Endothelial cell of umbilical vein (primary cell): ENCODE measurements around the gene MOB1B. TPM values are rescaled to one million over a fixed set of nuclear protein-coding genes. Genes with fewer than 3 reads are reported as not detected.

ENCODE experiments used
- BruUV-seq: library from RNA; stranded (reverse); fragments of 400-500 nt; replicated peaks from 2 replicates; lab custom pipeline; 2021; lab: Mats Ljungman, UMichigan
- CTCF ChIA-PET: fragments of 300-600, 350-600 bp; sonication (Branson Sonifier 250); formaldehyde crosslinking; loops from one replicate; lab custom pipeline; 2021; ENCODE audit warnings: antibody characterized with exemption, inconsistent platforms; lab: Charles Lee
- POLR2A ChIA-PET: fragments of 300-600, 350-600 bp; sonication (Branson Sonifier 250); formaldehyde crosslinking; loops from one replicate; lab custom pipeline; 2021; ENCODE audit warnings: antibody characterized with exemption, inconsistent platforms; lab: Charles Lee
- DNase-seq: peaks from one replicate; pipeline ENCODE4 v3.0.0-alpha.2; 2011; ENCODE audit warnings: low read depth, low spot score
- FAIRE-seq: peaks from 2 replicates; lab custom pipeline; 2011; peaks lifted over from hg19 to GRCh38; lab: Jason Lieb, UNC
- H2AFZ ChIP-seq: 2 replicates; pipeline ENCODE4 v1.6.0; 2012; ENCODE audit warnings: low read depth, low read length, control low read depth, inconsistent platforms
- H3K27ac ChIP-seq: 2 replicates; pipeline ENCODE4 v1.5.1; 2011; ENCODE audit warnings: low read depth, mild to moderate bottlenecking, control low read depth, low read length, moderate library complexity; ENCODE audit not compliant: insufficient read depth
- H3K27me3 ChIP-seq, 2 experiments: 2 replicates each; pipeline versions ENCODE4 v1.6.0 to v1.6.1; 2011; ENCODE audit warnings: low read length in 2 of 2, mixed read lengths in 1 of 2; ENCODE audit not compliant: control insufficient read depth in 2 of 2, insufficient read depth in 2 of 2
- H3K36me3 ChIP-seq, 2 experiments: 2 replicates in 1 of 2; 3 replicates in 1 of 2; pipeline ENCODE4 v1.5.1; 2011; ENCODE audit warnings: low read length in 2 of 2, mild to moderate bottlenecking in 1 of 2, moderate library complexity in 1 of 2; ENCODE audit not compliant: control insufficient read depth in 2 of 2, insufficient read depth in 2 of 2; ENCODE audit errors: extremely low read depth in 1 of 2
- H3K4me1 ChIP-seq: 3 replicates; pipeline ENCODE4 v1.5.1; 2011; ENCODE audit warnings: mild to moderate bottlenecking, low read length; ENCODE audit not compliant: control insufficient read depth, insufficient read depth; ENCODE audit errors: extremely low read depth
- H3K4me2 ChIP-seq: 2 replicates; pipeline ENCODE4 v1.6.1; 2011; ENCODE audit warnings: low read length, control low read depth, mixed read lengths; ENCODE audit not compliant: insufficient read depth
- H3K4me3 ChIP-seq, 3 experiments: fragments of 200-600 bp in 1 of 3; sonication (generic), shearing (Covaris generic) in 1 of 3; replicated peaks in 1 of 3; 2 replicates each; pipeline ENCODE4 v1.5.1; 2011 to 2016; ENCODE audit warnings: control low read depth in 3 of 3, low read length in 3 of 3, mild to moderate bottlenecking in 2 of 3, inconsistent platforms in 1 of 3, low read depth in 1 of 3, moderate library complexity in 1 of 3; ENCODE audit not compliant: insufficient read depth in 1 of 3
- H3K79me2 ChIP-seq: 2 replicates; pipeline ENCODE4 v1.6.0; 2012; ENCODE audit warnings: low read length, inconsistent platforms; ENCODE audit not compliant: control insufficient read depth, insufficient read depth
- H3K9ac ChIP-seq: replicated peaks from 2 replicates; pipeline ENCODE3; 2011; ENCODE audit warnings: low read length, control low read depth; ENCODE audit not compliant: insufficient read depth; ENCODE audit errors: extremely low read depth
- H3K9me1 ChIP-seq: replicated peaks from 3 replicates; pipeline ENCODE4 v1.6.0; 2011; ENCODE audit warnings: mild to moderate bottlenecking, low read length; ENCODE audit not compliant: control insufficient read depth, insufficient read depth; ENCODE audit errors: extremely low read depth
- H3K9me3 ChIP-seq: replicated peaks from 2 replicates; pipeline ENCODE4 v1.5.1; 2012; ENCODE audit warnings: low read length, inconsistent platforms; ENCODE audit not compliant: control insufficient read depth, insufficient read depth
- H4K20me1 ChIP-seq: replicated peaks from 2 replicates; pipeline ENCODE3; 2011; ENCODE audit warnings: mild to moderate bottlenecking, low read length; ENCODE audit not compliant: control insufficient read depth, insufficient read depth; ENCODE audit errors: extremely low read depth
- CTCF ChIP-seq, 2 donors: IDR thresholded peaks; 1 replicate in 1 of 2; 2 replicates in 1 of 2; pipeline ENCODE4 v1.5.1; 2011; ENCODE audit warnings: low read length in 2 of 2, mild to moderate bottlenecking in 2 of 2, moderate library complexity in 2 of 2, control low read depth in 1 of 2, inconsistent platforms in 1 of 2, low read depth in 1 of 2; ENCODE audit not compliant: insufficient read depth in 1 of 2; ENCODE audit errors: extremely low read depth in 1 of 2
- EZH2 ChIP-seq: IDR thresholded peaks from 2 replicates; pipeline ENCODE4 v1.6.1; 2012; ENCODE audit warnings: borderline replicate concordance, low read depth, mild to moderate bottlenecking, moderate library complexity, low read length, inconsistent platforms; ENCODE audit not compliant: severe bottlenecking
- FOS ChIP-seq: IDR thresholded peaks from 2 replicates; pipeline ENCODE4 v1.6.1; 2011; ENCODE audit warnings: mild to moderate bottlenecking, low read length, moderate library complexity, borderline replicate concordance; ENCODE audit not compliant: insufficient read depth
- GATA2 ChIP-seq: IDR thresholded peaks from 2 replicates; pipeline ENCODE4 v1.7.0; 2011; ENCODE audit warnings: low read depth, mild to moderate bottlenecking, moderate library complexity, mixed read lengths, low read length; ENCODE audit not compliant: insufficient read length, insufficient read depth
- JUN ChIP-seq: IDR thresholded peaks from 2 replicates; pipeline ENCODE4 v1.6.1; 2011; ENCODE audit warnings: borderline replicate concordance, low read depth; ENCODE audit not compliant: insufficient read length, insufficient read depth
- MAX ChIP-seq: IDR thresholded peaks from 2 replicates; pipeline ENCODE4 v1.6.1; 2011; ENCODE audit not compliant: insufficient read depth, insufficient read length
- MYC ChIP-seq: IDR thresholded peaks from one replicate; pipeline ENCODE4 v1.6.1; 2011; ENCODE audit warnings: mild to moderate bottlenecking, low read depth, low read length
- POLR2A ChIP-seq: IDR thresholded peaks from 2 replicates; pipeline ENCODE4 v1.6.1; 2012; ENCODE audit warnings: low read depth, mild to moderate bottlenecking, control low read depth, low read length
- POLR2AphosphoS5 ChIP-seq: IDR thresholded peaks from 2 replicates; pipeline ENCODE4 v1.6.1; 2012; ENCODE audit warnings: low read depth, mild to moderate bottlenecking, control low read depth, low read length, moderate library complexity; ENCODE audit not compliant: insufficient read depth
- dilution Hi-C: fragments of 300-500 bp; cut with MboI; formaldehyde crosslinking; loops from one replicate; pipeline ENCODE4 v1.15.0; 2019; ENCODE audit warnings: low sequenced_read_pairs; ENCODE audit not compliant: extremely low pct_ligation_motif_present
- intact Hi-C: fragments of 100-400 bp; cut with micrococcal nuclease; formaldehyde crosslinking; loops from one replicate; pipeline ENCODE4 v1.10.0; 2022
- polyA plus RNA-seq, 4 experiments: library from polyadenylated mRNA; depleted of rRNA in 3 of 4; stranded (reverse) in 3 of 4; unstranded in 1 of 4; fragments of >200 nt; gene quantifications; 2 replicates each; pipeline versions ENCODE4 v1.2.1 to v1.2.3, GENCODE V29; 2011 to 2012; ENCODE audit warnings: missing spikeins in 1 of 4
- total RNA-seq: library from RNA; stranded (reverse); gene quantifications from 2 replicates; pipeline ENCODE4 v1.2.3, GENCODE V29; 2021

Gene MOB1B
- total and polyA plus RNA-seq, 2 donors (not counting 3 experiments of a cell fraction or from before 2014, with no cell fraction given): 4.3 to 23.9 TPM

- no peak for FAIRE-seq
- no peak for DNase-seq
- Histone ChIP-seq H3K9ac (no peak overlapping the region), H3K4me3 (no peak overlapping the region), H3K9me3 (no peaks in the 10 kb centered on the region), H4K20me1 (peaks cover 3% of the 10 kb centered on the region), H3K79me2 (peaks cover 36% of the 10 kb centered on the region), H3K36me3 (no peaks in the 10 kb centered on the region), H3K9me1 (no peaks in the 10 kb centered on the region), H3K4me1 (no peaks in the 10 kb centered on the region), H3K4me2 (no peak overlapping the region), H2AFZ (no peak overlapping the region), H3K27me3 (no peaks in the 10 kb centered on the region), H3K27ac (no peak overlapping the region)
- intact Hi-C loops (no loop called here), dilution Hi-C loops (no loop called here)
- POLR2A ChIA-PET: no interaction called here
- TF ChIP-seq GATA2: no peak
- TF ChIP-seq JUN: no peak
- no peak for TF ChIP-seq FOS
- no peak for TF ChIP-seq CTCF (IDR thresholded peaks at IDR 0.05; ENCODE audit: extremely low read depth in 1 of 2, insufficient read depth in 1 of 2, low read depth in 1 of 2, low read length in 2 of 2)
- TF ChIP-seq MAX: no peak
- no peak for TF ChIP-seq POLR2A
- no peak for TF ChIP-seq EZH2
- TF ChIP-seq MYC: no peak
- TF ChIP-seq POLR2AphosphoS5: no peak
- CTCF ChIA-PET: interaction anchor here (1.0 kb wide), 2 partner anchors 12 to 64 kb away, joined by 3 read pairs; no protein-coding TSS in a partner anchor
- no TSS peak for BruUV-seq
These were observed 43.4 kb downstream of the MOB1B start for GRCh38 chr4:70945452-70946055.
